ENCODE data around the gene PGAP3.

Gene PGAP3

GRCh38 chr17:39633570-39634183 lies 54.2 kb downstream of the PGAP3 start:
- no peak for DNase-seq

GRCh38 chr17:39632153-39632941 lies 55.5 kb downstream of the PGAP3 start:
- DNase-seq, result no peak

DNA sequence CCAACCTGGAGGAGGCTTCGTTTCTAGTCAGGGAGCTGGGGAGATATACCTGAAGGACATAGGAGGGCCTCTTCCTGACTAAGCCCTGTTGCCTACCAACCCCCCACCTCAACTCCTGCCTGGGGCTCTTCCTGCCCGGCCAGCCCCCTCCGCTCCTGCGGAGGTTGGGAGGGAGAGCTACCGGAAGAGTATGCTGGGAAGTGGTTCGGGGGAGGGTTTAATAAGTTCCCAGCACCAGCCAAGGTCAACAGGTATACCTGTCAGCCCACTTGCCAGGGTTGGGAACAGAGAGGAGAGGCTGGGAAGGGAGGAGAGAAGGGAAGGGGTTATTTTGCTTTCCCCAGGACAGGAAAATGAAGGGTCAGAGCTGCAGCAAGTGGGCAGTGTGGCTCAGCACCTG lies 56.5 kb downstream of the PGAP3 start:
- no peak for DNase-seq

DNA sequence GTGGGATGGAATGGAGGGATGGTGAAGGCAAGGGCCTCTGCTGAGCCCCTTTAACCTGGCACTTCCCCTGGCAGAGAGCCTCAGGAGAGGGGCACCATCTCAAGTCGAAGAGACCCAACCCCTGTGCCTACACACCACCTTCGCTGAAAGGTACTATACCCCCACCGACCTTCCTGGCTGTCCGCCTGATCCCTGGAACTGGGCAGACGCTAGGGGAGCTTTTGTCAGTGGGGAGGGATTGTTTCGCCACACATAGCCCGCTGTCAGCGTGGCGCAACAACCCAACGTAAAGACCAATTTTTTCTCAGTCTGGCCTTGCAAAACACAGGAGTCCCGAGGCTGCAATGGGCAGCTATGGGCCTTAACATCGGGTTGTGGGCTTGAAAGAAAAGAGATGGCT lies 58.0 kb downstream of the PGAP3 start:
- no peak for DNase-seq

GRCh38 chr17:39629494-39629880 lies 58.4 kb downstream of the PGAP3 start:
- no peak for DNase-seq

- no peak for DNase-seq
These were observed 59.0 kb downstream of the PGAP3 start for GRCh38 chr17:39628655-39629493.

GRCh38 chr17:39627712-39628516 lies 59.9 kb downstream of the PGAP3 start:
- no peak for DNase-seq

GRCh38 chr17:39627047-39627711 lies 60.7 kb downstream of the PGAP3 start:
- DNase-seq, result no peak

DNA sequence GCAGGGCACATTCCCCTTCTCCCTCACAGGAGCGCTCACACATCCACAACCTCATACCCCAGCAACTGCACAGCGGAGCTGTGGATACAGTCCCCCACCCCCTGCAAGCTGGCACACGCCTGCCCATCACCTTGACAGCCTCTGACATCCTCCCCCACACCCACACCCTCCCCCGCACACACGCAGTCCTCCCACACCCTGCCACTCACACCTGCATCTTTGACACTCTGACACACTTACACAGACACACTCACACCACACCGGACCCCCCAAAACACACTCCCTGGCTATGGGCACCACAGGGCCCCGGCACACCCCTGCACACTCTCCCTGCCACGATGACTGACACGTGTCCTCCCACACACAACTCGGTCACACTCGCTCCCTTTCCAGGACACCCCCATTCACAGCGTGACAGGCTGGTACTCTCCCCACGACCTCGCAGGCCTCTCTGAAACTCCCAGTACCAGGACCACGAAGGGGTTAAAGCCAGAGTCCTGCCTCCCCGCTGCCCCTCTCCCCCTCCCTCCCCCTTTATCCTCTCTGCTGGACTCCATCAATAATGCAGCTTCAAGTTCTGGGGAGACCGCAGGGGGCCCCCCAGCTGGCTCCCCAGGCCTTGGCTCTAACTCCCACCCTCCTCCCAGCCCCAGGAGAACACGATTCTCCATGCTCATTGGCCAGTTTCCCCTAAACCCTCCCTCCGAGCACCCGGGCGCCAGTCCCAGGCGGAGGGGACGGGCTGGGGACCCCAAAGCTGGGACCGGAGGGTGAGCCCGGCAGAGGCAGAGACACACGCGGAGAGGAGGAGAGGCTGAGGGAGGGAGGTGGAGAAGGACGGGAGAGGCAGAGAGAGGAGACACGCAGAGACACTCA lies 61.4 kb downstream of the PGAP3 start, which contains the start of gene PPP1R1B:
Gene PPP1R1B, plus strand, starts transcription at position 782 of the 876 bp plus-strand sequence. CDS start 441 bp downstream, outside the sequence.
- no peak for DNase-seq

DNA sequence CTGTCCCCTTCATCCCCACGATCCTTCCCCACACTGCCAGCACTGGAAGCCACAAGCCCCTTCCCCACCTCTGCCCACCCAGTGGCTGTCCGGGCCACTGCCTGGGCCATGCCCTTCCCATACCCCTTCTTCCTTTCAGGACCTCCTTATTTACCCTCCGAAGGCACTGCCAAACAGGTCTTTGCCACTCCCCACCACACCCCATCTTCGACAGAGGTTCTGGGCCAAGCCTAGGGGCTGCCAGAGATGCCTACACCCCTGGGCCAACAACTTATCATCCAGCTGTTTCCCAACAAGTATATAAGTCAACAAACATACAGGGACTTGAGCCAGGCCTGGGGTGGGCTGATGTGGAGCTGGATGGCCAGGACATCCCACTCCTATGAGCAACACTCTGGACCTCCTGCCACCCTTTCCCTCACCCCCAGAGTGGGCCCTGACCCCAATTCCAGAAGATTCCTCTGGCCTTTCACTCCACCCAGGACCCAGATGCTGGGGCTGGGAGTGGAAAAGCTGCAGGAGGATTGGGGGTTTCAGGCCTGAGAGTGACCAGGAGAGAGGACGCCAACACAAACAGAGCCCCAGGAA lies 62.6 kb downstream of the PGAP3 start:
- DNase-seq, result no peak

- no peak for DNase-seq
These were observed 63.5 kb downstream of the PGAP3 start for GRCh38 chr17:39624313-39624712.

DNA sequence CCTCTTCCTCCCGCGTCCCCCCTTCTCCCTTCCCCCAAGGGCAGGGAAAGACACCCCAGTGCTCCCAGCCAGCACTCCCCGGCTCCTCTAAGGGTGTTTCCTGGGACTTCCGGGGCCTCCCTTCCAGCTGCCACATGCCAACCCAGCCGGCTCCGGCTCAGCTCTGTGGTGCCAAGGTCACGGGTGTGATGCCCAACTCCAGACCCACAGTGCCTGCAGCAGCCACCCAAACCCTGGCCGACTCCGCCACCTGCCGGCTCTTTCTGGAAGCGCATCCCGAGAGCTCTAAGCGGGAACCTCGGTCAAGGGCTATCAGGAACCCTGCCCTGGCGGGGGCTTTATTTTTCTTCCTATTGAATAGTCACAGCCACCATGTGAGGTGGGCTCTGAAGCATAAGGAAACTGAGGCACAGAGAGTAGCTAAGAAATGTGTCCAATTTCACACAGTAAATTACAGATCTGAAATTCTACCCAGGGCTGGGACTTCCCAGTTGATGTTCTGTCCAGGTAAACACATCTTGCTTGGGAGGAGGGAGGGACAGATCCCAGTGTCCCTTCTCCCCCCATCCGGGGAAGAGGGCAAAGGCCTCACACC lies 64.4 kb downstream of the PGAP3 start:
- DNase-seq, result peak; percentile 50

DNA sequence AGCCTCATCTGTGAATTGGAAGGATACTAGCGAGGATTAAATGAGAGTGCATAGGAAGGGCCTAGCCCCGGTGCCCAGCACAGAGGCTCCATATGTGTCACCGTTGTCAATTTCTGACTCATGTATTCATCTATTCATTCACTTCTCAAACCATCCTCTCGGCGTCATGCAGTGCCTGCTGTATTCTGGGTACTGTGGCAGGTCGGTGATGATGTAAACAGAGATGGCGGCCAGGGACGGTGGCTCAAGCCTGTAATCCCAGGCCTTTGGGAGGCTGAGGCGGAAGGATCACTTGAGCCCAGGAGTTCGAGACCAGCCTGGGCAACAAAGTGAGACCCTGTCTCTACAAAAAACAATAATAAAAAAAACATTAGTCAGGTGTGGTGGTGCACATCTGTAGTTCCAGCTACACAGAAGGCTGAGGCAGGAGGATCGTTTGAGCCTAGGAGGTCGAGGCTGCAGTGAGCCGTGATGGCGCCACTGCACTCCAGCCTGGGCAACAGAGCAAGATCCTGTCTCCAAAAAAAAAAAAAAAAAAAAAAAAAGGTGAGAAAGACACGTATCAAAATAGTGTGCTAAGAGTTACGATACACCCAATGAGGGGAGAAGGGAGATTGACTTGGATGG lies 65.4 kb downstream of the PGAP3 start:
- no peak for DNase-seq

- DNase-seq, result peak; percentile 71
These were observed 66.1 kb downstream of the PGAP3 start for GRCh38 chr17:39621523-39622379.

Data from fibroblast of skin of right biceps (primary cell).